Vagina (tissue), 2 donors: Measurements from ENCODE around the gene FNDC11.

Source experiments
- POLR2A ChIP-seq, 2 donors: fragments of 450-650 bp; IDR thresholded peaks; one replicate each; pipeline ENCODE4 v1.6.1; 2017; ENCODE audit warnings: antibody characterized with exemption in 2 of 2, mild to moderate bottlenecking in 2 of 2, moderate library complexity in 2 of 2
- POLR2AphosphoS5 ChIP-seq, 2 donors: sonication (generic); formaldehyde crosslinking; IDR thresholded peaks; one replicate each; pipeline ENCODE4 v1.9.0; 2017; ENCODE audit warnings: antibody characterized with exemption in 2 of 2, mild to moderate bottlenecking in 2 of 2, low read depth in 1 of 2; ENCODE audit not compliant: insufficient read depth in 1 of 2
- TF ChIP-seq, protein P1 (sequence below), 3 experiments: fragments of 450-650 bp in 2 of 3; fragments of 200-600 bp in 1 of 3; sonication (generic) in 1 of 3; IDR thresholded peaks; one replicate each; pipeline ENCODE4 v1.5.1; 2017 to 2019; ENCODE audit warnings: antibody characterized with exemption in 3 of 3, mild to moderate bottlenecking in 2 of 3, moderate library complexity in 2 of 3

DNA sequence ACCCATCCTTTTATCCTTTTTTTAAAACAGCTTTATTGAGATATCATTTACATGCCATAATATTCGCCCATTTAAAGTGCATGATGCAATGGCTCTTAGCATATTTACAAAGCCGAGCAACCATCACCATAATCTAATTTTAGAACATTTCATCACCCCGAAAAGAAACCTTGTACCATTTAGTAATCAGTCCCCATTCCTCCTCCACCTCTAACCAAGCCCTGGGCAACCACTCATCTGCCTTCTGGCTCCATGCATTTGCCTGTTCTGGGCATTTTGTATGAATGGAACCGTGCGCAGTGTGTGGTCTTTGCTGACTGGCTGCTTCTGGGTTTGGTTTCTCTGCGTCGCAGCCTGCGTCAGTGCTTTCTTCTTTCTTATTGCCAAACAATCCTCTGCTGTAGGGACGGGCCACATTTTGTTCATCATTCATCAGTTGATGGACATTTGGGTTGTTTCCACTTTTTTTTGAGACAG is 44.8 kb upstream of the FNDC11 start:
- TF ChIP-seq, protein P1, sequence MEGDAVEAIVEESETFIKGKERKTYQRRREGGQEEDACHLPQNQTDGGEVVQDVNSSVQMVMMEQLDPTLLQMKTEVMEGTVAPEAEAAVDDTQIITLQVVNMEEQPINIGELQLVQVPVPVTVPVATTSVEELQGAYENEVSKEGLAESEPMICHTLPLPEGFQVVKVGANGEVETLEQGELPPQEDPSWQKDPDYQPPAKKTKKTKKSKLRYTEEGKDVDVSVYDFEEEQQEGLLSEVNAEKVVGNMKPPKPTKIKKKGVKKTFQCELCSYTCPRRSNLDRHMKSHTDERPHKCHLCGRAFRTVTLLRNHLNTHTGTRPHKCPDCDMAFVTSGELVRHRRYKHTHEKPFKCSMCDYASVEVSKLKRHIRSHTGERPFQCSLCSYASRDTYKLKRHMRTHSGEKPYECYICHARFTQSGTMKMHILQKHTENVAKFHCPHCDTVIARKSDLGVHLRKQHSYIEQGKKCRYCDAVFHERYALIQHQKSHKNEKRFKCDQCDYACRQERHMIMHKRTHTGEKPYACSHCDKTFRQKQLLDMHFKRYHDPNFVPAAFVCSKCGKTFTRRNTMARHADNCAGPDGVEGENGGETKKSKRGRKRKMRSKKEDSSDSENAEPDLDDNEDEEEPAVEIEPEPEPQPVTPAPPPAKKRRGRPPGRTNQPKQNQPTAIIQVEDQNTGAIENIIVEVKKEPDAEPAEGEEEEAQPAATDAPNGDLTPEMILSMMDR (IDR thresholded peaks at IDR 0.05), result no peak
- TF ChIP-seq POLR2A (IDR thresholded peaks at IDR 0.05) (no peak), POLR2AphosphoS5 (IDR thresholded peaks at IDR 0.05; ENCODE audit: insufficient read depth in 1 of 2, low read depth in 1 of 2) (no peak)
